HG03442 (cell line): ENCODE data around the gene DSC1.
"Not testable (repeated sequence)": the region's sequence is repeated elsewhere in the genome, so short reads cannot be mapped to it uniquely, and the experiment has no call there.

ENCODE experiments used
- ATAC-seq: cut with Tn5 transposase; IDR thresholded peaks from one replicate; pipeline ENCODE4 v1.9.1; 2021; ENCODE audit warnings: mild to moderate bottlenecking, moderate library complexity; ENCODE audit not compliant: unreplicated experiment

Gene DSC1

DNA sequence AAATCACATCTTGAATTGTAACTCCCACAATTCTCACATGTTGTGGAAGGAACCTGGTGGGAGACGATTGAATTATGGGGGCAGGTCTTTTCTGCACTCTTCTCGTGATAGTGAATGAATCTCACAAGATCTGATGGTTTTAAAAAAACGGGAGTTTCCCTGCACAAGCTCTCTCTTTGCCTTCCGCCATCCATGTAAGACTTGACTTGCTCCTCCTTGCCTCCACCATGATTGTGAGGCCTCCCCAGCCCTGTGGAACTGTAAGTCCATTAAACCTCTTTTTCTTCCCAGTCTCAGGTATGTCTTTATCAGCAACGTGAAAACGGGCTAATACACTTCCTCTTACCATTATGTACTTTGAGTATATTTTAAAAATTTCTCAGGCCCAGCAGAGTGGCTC, 14.7 kb upstream of the DSC1 start:
- ATAC-seq = not testable (repeated sequence)

DNA sequence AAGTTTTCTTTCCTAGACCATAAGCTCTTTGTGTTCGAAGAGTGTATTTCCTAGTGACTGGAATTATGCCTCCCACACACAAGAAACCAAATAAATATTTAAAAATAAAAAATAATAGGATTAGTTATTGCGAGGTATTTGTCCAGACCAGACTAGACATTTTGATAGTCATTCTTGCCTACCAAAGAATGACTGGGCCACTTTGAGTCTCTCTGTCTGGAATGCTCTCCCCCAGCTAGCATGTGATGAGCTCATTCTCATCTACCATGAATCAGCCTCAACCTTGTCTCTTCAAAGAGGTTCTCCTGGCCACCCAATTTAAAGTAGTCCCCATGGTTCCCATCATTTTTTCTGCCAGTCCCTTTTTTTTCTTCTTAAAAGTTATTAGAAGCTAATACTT, 13.9 kb upstream of the DSC1 start:
- no peak for ATAC-seq

DNA sequence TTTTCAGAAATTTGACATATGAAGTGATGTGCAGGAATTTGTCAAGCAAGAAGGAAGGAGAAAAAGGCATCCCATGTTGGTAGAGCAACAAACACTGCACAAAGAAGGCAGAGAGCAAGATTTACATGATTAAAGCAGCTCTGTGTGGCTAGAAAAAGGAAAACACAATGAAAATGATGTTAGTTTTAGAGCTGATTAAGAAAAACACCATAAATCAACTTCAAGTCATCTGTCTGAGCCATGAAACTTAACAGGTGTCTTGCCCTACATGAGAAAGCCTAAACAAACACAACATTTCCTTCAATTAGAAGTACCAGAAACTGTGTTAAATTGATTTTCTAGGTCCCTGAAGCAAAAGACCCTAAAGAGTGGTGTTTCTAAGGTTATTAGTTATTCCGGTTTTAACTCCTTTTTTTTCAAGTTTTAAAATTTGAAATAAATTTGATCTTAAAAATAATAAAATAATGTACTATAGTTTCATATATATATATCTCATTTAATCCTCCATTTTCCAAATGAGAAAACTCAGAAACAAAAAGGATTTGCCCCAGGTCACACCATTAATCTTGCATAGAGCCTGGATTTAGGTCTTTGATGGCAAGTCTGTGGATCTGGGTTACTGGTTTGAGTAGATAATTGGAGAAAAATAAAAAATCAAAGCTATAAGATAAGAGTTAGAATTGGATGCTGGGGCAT, 8.6 kb upstream of the DSC1 start:
- no peak for ATAC-seq

DNA sequence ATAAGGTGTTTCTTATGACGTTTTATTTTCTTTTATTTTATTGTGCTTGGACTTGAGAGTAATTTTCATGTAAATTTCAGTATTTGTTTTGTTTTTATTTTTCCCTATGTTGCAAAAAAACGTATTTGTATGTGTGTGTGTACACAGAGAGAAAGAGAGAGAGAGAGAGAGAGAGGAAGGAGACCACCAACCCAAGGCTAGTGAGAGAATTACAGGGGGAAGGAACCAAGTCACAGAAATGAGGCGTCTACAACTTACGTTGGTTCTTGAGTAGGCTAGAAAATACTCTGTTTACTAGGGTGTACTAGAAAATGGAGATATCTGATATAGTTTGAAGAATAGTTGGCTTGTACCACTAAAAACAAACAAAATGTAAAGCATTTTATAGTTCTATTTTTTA, 7.7 kb upstream of the DSC1 start:
- ATAC-seq = no peak

DNA sequence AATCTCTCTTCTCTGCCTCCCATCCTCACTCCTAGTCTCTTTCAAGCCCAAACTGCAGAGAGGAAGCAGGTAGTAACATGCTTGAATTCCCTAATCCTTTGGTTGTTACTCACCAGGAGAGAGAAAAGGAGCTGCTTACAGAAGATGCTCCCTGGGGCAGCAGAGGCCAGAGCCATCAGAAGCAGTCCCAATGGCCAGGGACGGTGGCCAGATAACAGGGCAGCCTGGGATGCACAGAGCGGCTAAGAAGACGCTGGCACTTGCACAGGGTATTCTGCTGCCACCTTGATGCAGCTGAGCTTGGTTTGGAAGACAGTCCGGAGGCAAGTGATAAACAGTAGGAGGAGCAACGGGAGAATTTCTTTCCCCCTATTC, 250 bp downstream of the DSC1 start:
- ATAC-seq = no peak

DNA sequence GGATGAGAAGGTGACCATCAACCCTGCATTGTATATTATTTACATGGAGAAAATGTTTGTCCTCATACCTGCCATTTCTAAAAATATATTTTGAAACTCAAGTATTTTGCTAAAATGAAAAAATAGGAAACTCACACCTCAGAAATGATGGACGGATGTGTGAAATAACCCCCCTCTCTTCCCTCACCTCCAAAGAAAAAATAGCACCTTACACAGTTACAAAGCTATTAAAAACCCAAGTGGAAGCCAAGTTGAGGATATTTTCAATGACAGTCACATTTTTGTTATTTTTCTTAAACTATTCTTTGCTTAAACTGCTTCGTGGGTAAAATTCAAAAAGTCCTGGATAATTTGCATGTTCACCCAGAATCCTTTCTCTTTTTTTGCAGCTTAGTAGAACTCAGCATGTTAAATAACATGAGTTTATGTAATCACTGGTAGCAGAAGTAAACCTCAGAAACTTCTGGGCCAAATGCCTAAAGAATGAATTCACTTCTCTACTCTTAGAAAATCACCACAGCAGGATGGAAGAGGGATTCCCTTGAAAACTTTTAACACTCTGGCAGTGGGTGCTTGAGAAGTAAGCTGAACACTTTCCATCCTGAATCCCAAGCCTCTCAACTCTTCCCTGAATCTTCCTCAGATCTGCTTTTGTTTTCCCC, 768 bp downstream of the DSC1 start:
- no peak for ATAC-seq

DNA sequence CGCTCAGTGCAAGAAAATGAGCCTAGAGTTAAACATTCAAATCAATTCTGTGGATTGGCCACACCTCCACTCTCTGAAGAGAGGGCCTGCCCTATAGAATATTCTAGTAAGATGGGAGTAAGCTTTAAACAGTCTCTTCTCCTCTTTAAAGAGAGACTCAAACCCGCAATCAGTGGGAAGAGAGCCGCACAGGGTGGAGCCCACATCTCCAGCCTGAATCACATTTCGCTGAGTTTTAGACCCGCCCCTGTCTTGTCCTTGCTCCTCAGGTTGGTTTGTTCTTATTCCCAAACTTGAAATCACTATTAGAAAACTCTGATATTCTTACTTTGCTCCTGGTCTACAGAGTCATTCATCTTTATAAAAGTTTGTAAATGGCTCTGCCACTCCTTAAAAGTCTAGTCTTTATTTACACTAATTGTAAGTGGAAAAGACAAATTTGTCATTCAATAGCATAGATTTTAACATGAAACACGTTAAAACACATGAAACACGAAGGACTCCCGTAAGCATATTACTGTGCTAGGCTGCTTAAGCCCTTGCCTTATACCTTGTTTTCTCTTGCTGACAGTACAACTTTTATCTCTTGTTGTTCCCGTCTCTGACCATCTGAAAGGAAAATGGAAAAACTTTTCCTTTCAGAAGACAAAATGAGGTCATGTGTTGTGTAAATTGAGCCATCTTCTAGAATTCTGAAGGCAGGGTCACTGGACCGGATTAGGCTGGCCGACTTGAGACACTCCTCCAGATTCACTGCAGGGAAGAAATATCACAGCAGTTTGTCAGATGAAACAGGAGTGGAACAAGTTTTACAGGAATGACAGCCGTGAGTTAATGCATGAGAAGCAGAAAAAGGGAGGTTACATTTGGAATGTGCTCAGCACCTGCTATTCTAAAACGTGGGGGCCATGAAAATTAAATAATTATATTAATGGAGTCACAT, 5.6 kb downstream of the DSC1 start:
- ATAC-seq = no peak

DNA sequence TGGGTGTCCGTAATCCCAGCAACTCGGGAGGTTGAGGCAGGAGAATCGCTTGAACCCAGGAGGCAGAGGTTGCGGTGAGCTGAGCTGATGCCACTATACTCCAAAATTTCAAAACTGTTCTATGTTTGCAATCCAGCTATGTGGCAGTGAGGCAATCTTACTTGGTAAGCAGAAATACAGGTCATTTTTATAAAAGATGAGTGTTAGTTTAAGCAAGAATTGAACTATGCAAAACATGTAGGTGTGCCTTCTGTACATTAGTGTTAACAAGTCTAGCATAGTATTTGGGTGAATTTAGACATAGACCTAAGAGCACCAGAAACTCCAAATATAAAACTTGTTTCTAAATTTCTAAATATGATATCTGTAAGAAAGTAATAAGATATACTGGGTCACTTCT, 7.2 kb downstream of the DSC1 start:
- no peak for ATAC-seq

DNA sequence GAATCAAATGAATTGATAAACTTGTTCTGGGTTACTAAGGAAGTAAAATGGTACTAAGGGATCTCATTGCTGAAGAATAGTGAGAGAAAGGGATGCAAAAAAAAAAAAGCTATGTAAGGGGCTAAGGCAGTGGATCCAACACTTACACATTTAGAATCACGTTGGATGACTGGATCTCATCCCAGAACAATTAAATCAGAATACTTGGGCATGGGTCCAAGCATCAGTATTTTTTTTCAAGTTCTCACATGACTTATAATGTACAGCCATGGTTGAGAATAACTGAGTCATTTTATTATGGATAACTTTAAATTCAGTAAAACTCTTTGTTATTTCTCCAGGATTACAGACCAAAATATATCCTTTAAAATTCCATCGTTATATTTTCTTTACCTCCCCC, 8.5 kb downstream of the DSC1 start:
- no peak for ATAC-seq

DNA sequence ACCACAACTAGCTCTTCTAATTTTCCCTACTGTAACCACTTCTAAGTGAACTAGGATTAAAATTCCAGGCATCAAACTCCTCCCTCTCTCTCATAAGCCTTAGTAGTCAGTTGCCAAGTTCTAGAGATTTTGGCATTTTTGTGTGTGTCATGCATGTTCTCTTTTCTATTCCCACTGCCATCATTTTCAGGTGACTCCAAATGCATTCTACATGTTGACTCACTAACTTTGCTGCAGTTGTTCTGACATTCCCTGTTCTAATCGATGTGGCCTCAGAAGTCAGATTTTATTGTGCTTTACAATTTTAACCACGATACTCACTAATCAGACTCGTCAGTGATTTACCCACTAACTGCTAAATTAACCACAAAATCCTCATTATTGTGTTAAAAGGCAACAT, 13.3 kb downstream of the DSC1 start:
- ATAC-seq = no peak

DNA sequence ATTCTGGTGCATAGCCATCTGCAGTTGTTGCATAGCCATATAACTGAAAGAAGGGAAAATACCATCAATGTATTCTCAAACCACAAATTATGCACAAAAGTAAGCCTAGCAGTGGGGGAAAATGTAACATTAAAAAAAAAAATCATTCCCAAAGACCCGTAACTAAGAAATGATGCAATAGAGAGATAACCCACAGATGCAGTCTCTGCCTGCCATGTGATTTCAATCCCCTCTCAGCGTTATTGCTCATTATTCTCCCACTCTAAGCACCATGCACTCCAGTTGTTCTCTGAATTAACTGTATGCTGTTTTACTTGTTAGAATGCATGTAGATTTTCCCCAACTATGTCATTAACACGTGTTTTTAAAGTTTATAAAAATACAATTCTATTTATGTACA, 14.1 kb downstream of the DSC1 start:
- ATAC-seq = no peak

DNA sequence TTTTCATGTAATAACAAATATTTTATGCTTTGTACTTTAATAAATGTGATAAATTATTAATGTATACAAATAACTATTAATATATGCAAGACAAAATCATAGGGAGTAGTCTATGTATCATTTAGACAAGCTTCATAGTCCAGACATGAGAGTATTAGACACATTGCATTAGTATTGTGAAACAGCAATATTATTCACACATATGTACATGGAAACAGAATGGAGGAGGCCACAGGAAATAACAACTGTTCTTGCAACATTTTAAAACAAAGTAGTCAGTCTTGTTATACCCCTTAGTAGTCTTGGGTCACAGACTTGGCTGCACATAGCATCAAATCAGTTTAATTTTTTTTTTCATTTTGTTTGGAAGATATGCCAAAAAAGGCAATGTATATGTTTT, 15.8 kb downstream of the DSC1 start:
- no peak for ATAC-seq

DNA sequence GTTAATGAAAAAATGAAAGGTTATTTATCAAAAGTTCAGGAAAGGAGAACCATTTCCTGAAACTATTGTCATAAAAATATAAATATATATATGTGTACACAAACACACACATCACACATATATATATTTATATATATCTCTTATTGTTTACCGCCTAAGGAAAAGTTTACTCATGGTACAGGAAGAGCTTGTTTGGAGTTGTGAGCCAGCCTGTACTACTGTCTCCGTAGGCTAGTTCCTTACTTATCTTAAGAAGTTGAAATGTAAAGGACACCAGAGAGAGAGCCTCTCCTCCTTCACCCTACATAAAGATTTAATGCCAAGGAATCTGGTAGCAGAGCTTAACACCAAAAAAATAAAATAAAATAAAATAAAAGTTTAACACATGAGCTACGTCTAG, 19.6 kb downstream of the DSC1 start:
- ATAC-seq = no peak

DNA sequence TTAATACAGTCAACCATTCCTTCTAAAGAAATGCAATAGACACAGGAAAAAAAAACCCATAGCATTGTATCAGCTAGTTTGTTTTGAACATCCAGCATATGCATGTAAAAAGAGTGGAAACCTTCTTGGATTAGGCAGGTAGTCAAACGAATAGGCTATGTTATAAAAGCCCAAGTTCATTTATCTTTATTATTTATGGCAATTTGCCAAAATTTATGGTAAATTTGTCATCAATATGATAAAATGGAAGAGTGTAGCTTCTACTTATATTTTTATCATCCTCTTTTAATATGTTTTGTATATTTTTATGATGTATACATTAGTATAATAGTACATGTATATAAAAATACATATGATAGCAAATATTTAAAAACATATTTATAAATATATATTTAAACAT, 23.9 kb downstream of the DSC1 start:
- no peak for ATAC-seq

DNA sequence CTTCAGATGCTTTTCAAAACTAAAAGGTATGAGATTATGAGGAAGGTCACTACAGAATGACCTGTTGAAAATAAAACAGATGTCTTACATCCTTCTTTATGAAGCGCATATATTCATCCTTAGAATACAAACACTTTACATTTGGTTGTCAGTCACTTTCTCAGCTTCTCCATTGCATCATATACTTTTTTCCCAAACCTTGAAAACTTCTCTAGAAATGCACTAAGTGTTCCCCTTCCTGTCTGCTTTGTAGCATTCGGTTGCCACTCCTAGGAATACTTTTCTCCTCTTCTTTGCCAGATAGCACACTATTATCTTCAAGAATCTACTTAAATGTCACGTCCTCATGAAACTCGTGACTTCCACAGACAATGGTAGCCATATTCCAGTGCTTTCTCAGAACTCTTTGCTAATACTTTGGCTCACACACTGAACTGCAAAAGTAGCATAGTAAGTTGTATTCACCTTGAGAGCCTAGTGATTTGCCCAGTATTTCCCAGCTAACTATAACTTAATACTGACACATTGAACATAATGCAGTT, 27.6 kb downstream of the DSC1 start:
- no peak for ATAC-seq

DNA sequence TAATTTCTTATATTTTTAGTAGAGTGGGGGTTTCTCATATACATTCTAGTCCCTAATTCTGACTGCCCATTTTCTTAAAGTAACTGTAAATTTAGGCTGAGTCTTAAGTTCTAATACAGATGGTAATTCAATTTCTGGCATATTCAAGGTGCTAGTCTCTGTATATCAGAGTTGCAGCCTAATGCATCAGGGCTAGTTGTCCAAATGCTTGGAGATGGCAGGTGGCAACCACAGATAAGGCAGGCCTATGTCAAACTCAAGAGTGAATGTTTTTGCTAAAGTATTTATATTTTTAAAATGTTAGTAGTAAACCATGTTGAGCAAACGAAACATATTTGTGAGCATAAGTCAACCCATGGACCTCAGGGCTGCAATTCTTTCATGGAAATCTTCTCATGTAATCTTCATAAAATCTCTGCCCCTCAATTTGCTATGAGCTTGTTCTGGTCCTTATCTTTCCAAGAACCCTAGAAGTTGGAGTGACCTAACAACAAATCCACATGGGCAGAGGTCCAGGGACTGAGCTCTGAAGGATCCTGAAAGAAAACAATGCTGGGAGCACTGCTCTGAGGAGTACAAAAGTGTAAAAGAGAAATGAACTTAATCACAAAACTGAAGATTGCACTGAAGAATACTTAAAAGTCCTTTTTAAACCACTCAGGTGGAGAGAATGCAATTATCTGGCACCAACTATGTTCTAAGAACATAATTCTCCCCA, 33.1 kb downstream of the DSC1 start:
- ATAC-seq = no peak

DNA sequence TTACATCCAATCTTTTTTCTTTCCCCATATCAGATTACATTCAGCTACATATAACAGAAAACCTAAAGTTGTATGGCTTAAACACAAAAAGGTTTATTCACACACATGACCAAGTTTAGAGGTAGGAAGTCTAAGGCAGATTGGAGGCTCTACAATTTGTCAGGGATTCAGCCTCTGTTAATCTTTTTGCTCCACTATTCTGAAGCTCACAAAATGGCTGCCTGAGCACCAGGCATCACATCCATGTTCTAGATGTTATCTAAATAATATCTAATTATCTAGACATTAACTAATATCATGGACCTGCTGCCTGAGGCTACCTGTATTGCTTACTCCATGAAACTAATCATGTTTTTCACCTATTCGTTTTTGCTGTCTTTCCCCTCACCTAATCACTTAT, 36.8 kb downstream of the DSC1 start:
- no peak for ATAC-seq

DNA sequence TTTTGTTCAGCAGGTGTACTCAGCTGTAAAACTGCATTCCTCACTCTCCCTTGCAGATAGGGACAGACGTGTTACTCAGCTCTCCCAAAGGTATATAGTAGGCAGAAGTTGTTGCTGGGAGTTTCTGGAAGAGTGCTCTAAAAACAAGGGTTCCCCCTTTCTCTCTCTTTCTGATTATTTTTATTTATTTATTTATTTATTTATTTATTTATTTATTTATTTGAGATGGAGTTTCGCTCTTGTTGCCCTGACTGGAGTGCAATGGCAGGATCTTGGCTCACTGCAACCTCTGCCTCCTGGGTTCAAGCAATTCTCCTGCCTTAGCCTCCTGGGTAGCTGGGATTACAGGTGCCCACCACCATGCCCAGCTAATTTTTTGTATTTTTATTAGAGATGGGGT, 39.5 kb downstream of the DSC1 start:
- not testable (repeated sequence) for ATAC-seq

DNA sequence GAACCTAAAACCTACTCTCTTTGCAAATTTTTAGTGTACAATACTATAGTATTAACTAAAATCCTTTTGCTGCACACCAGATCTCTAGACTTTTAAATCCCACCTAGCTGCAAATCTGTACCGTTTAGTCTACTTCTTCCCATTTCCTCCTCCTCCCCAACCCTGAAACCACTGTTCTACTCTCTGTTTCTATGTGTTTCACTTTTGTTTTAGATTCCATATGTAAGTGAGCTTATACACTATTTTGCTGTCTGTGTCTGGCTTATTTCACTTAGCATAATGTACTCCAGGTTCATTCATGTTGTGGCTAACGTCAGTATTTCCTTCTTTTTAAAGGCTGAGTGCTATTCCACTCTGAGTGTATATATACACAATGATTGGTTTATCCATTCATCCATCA, 42.1 kb downstream of the DSC1 start:
- no peak for ATAC-seq

DNA sequence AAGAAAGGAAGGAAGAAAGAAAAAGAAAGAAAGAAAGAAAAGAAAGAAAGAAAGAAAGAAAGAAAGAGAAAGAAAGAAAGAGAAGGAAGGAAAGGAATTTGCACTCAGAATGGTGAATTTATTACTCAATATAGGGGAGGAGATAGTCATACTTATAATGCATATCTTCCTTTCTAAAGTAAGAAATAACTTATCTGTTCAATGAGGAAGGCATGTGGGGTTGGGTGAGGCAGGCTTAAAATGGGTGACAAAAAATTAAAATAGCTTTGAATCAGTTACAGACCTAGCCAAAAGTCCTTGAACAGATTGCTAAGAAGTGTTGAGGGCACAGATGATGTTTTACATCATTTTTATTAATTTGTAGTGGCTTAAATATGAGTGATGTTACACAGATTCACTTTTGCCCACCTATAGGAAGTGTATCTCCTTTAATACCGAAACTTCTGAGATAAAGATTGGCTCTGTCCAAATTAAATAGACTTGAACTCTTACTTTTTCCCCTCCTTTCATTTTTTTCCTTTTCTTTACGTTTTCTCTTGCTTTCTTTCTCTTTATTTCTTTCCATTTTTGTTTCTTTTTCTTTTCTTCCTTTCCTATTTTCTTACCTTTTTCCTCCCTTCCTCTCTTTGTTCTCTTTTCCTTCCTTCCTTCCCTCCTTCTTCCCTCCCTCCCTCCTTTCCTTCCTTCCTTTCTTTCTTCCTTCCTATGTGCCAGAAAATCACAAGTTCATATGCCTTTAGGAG, 45.6 kb downstream of the DSC1 start:
- no peak for ATAC-seq
